ENCODE measurements around the gene PTPRG. TPM values are rescaled to one million over a fixed set of nuclear protein-coding genes. Genes with fewer than 3 reads are reported as not detected.

PTPRG gene
- total RNA-seq, 1 experiment from 2014 or later, result 0.73 TPM

GRCh38 chr3:61991706-61992105 is 430.3 kb downstream of the PTPRG start:
- ATAC-seq, result no peak
- Histone ChIP-seq H3K9me3 (ENCODE audit: low read length) (peaks cover 4% of the 10 kb centered on the region; the same call in 1 of the 2 replicates), H3K27ac (ENCODE audit: low read length) (no peak overlapping the region), H3F3A (ENCODE audit: low read length, unreplicated experiment) (no peaks in the 10 kb centered on the region), H3K4me2 (ENCODE audit: low read length) (no peak overlapping the region), H2AFZ (ENCODE audit: low read length) (no peak overlapping the region), H3K9ac (ENCODE audit: low read length) (no peak overlapping the region), H3K4me3 (ENCODE audit: low read length) (no peak overlapping the region), H3K9me2 (replicated peaks; ENCODE audit: low read length) (no peaks in the 10 kb centered on the region), H3K36me3 (ENCODE audit: low read depth, low read length) (no peaks in the 10 kb centered on the region), H3K27me3 (ENCODE audit: low read length) (no peaks in the 10 kb centered on the region), H3K4me1 (ENCODE audit: insufficient read depth, low read length) (no peaks in the 10 kb centered on the region), H3K79me2 (ENCODE audit: low read length) (no peaks in the 10 kb centered on the region), H4K20me1 (ENCODE audit: low read length) (no peaks in the 10 kb centered on the region)
- DNase-seq, result no peak
- no TSS peak for BruUV-seq (replicated peaks)
- TF ChIP-seq CTCF (conservative IDR thresholded peaks at IDR 0.05; ENCODE audit: low read depth, low read length), result no peak
- no peak for TF ChIP-seq EZH2 (IDR thresholded peaks at IDR 0.05; ENCODE audit: low read length, unreplicated experiment)
- TF ChIP-seq EZH2phosphoT487 (IDR thresholded peaks at IDR 0.05; ENCODE audit: borderline replicate concordance, low read length), result no peak
- intact Hi-C loops (cut with micrococcal nuclease), result no loop called here
- ChIA-PET CTCF (no interaction called here), POLR2A (ENCODE audit: unreplicated experiment) (no interaction called here)

- H3F3A ChIP-seq (ENCODE audit: low read length, unreplicated experiment), result no peaks in the 10 kb centered on the region
- BruUV-seq (replicated peaks), result no TSS peak
- no peak overlapping the region for H3K4me2 ChIP-seq (ENCODE audit: low read length)
- ChIA-PET POLR2A (ENCODE audit: unreplicated experiment) (no interaction called here), CTCF (no interaction called here)
- H4K20me1 ChIP-seq (ENCODE audit: low read length), result no peaks in the 10 kb centered on the region
- intact Hi-C loops (cut with micrococcal nuclease), result no loop called here
- no peaks in the 10 kb centered on the region for H3K9me2 ChIP-seq (replicated peaks; ENCODE audit: low read length)
- no peak for TF ChIP-seq EZH2phosphoT487 (IDR thresholded peaks at IDR 0.05; ENCODE audit: borderline replicate concordance, low read length)
- no peak for TF ChIP-seq EZH2 (IDR thresholded peaks at IDR 0.05; ENCODE audit: low read length, unreplicated experiment)
- TF ChIP-seq CTCF (conservative IDR thresholded peaks at IDR 0.05; ENCODE audit: low read depth, low read length), result no peak
- no peak overlapping the region for H3K9ac ChIP-seq (ENCODE audit: low read length)
- no peak overlapping the region for H2AFZ ChIP-seq (ENCODE audit: low read length)
- H3K27ac ChIP-seq (ENCODE audit: low read length), result no peak overlapping the region
- DNase-seq, result no peak
- H3K79me2 ChIP-seq (ENCODE audit: low read length), result no peaks in the 10 kb centered on the region
- H3K4me1 ChIP-seq (ENCODE audit: insufficient read depth, low read length), result no peaks in the 10 kb centered on the region
- H3K9me3 ChIP-seq (ENCODE audit: low read length), result no peaks in the 10 kb centered on the region; the same call in 1 of the 2 replicates
- no peak for ATAC-seq
- H3K27me3 ChIP-seq (ENCODE audit: low read length), result no peaks in the 10 kb centered on the region
- H3K4me3 ChIP-seq (ENCODE audit: low read length), result no peak overlapping the region
- no peaks in the 10 kb centered on the region for H3K36me3 ChIP-seq (ENCODE audit: low read depth, low read length)
These were observed 435.0 kb downstream of the PTPRG start for GRCh38 chr3:61996366-61996765.

- BruUV-seq (replicated peaks), result no TSS peak
These were observed 435.7 kb downstream of the PTPRG start for GRCh38 chr3:61997101-61997500.

More at GRCh38 chr3:61997101-61997500, 435.7 kb downstream of the PTPRG start:
- H3K9me3 ChIP-seq (ENCODE audit: low read length), result no peaks in the 10 kb centered on the region; the same call in 1 of the 2 replicates
- ChIA-PET POLR2A (ENCODE audit: unreplicated experiment) (no interaction called here), CTCF (no interaction called here)
- H3K4me2 ChIP-seq (ENCODE audit: low read length), result no peak overlapping the region
- H3K4me1 ChIP-seq (ENCODE audit: insufficient read depth, low read length), result no peaks in the 10 kb centered on the region
- no peak overlapping the region for H3K27ac ChIP-seq (ENCODE audit: low read length)
- no peaks in the 10 kb centered on the region for H4K20me1 ChIP-seq (ENCODE audit: low read length)
- no peaks in the 10 kb centered on the region for H3K27me3 ChIP-seq (ENCODE audit: low read length)
- TF ChIP-seq EZH2 (IDR thresholded peaks at IDR 0.05; ENCODE audit: low read length, unreplicated experiment), result no peak
- no peaks in the 10 kb centered on the region for H3K9me2 ChIP-seq (replicated peaks; ENCODE audit: low read length)
- H3K36me3 ChIP-seq (ENCODE audit: low read depth, low read length), result no peaks in the 10 kb centered on the region
- no peaks in the 10 kb centered on the region for H3F3A ChIP-seq (ENCODE audit: low read length, unreplicated experiment)
- DNase-seq (no peak), ATAC-seq (no peak)
- H3K4me3 ChIP-seq (ENCODE audit: low read length), result no peak overlapping the region
- H3K79me2 ChIP-seq (ENCODE audit: low read length), result no peaks in the 10 kb centered on the region
- H3K9ac ChIP-seq (ENCODE audit: low read length), result no peak overlapping the region
- intact Hi-C loops (cut with micrococcal nuclease), result no loop called here
- no peak overlapping the region for H2AFZ ChIP-seq (ENCODE audit: low read length)

Data from PC-3 (cell line).